Endothelial cell (in vitro differentiated cells): ENCODE data around the gene C1QL4. TPM values are rescaled to one million over a fixed set of nuclear protein-coding genes. Genes with fewer than 3 reads are reported as not detected.
"Not testable (repeated sequence)": the region's sequence is repeated elsewhere in the genome, so short reads cannot be mapped to it uniquely, and the experiment has no call there.

Experiments used
- DNase-seq: peaks from one replicate; pipeline ENCODE4 v3.0.0; 2021; ENCODE audit warnings: low spot score
- H3K27ac Mint-ChIP-seq: one replicate; pipeline ENCODE4 v1.8.0; 2021; ENCODE audit warnings: mixed read lengths, inconsistent platforms; ENCODE audit not compliant: unreplicated experiment
- H3K27me3 Mint-ChIP-seq: one replicate; pipeline ENCODE4 v1.8.0; 2021; ENCODE audit warnings: mild to moderate bottlenecking, moderate library complexity, mixed read lengths, inconsistent platforms; ENCODE audit not compliant: unreplicated experiment
- H3K36me3 Mint-ChIP-seq: one replicate; pipeline ENCODE4 v1.8.0; 2021; ENCODE audit warnings: mild to moderate bottlenecking, low read depth, mixed read lengths, inconsistent platforms; ENCODE audit not compliant: unreplicated experiment
- H3K4me1 Mint-ChIP-seq: one replicate; pipeline ENCODE4 v1.8.0; 2021; ENCODE audit warnings: mild to moderate bottlenecking, mixed read lengths, inconsistent platforms; ENCODE audit not compliant: unreplicated experiment
- H3K4me3 Mint-ChIP-seq: one replicate; pipeline ENCODE4 v1.8.0; 2021; ENCODE audit warnings: mild to moderate bottlenecking, mixed read lengths, inconsistent platforms; ENCODE audit not compliant: unreplicated experiment
- H3K9me3 Mint-ChIP-seq: one replicate; pipeline ENCODE4 v1.8.0; 2021; ENCODE audit warnings: mixed read lengths, inconsistent platforms; ENCODE audit not compliant: unreplicated experiment
- total RNA-seq: library from RNA; stranded (reverse); fragmentation: NEBNext Ultra II Directional; extraction: Animal tissue kit (Norgen Biotek cat#: 25700); gene quantifications from one replicate; pipeline ENCODE4 v1.2.1, GENCODE V29; 2021; ENCODE audit not compliant: unreplicated experiment
- TF ChIP-seq, protein P1 (sequence below): fragments of 200-600 bp; sonication (generic); IDR thresholded peaks from one replicate; pipeline ENCODE4 v1.5.0; 2021; ENCODE audit warnings: antibody characterized with exemption; ENCODE audit not compliant: unreplicated experiment

C1QL4 gene
- total RNA-seq, 1 donor from 2014 or later, result not detected

DNA sequence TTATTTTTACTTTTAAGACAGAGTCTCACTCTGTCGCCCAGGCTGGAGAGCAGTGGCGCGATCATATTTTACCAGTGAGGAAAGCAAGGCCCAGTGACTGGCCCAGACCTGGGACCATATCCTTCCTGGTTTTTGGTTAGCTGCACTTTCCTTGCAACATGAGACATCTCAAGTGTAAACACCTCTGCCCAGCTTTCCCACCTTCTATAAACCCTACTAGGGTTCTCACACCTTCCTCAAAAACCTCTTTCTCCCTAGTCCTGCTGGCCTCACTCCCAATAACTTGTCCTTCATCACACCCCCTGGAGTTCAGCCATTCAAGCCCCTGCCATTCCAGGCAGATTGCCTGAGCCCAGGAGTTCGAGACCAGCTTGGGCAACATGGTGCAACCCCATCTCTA is 52.3 kb downstream of the C1QL4 start:
- no peak for DNase-seq
- peaks cover 3% of the 10 kb centered on the region for H3K27me3 Mint-ChIP-seq

DNA sequence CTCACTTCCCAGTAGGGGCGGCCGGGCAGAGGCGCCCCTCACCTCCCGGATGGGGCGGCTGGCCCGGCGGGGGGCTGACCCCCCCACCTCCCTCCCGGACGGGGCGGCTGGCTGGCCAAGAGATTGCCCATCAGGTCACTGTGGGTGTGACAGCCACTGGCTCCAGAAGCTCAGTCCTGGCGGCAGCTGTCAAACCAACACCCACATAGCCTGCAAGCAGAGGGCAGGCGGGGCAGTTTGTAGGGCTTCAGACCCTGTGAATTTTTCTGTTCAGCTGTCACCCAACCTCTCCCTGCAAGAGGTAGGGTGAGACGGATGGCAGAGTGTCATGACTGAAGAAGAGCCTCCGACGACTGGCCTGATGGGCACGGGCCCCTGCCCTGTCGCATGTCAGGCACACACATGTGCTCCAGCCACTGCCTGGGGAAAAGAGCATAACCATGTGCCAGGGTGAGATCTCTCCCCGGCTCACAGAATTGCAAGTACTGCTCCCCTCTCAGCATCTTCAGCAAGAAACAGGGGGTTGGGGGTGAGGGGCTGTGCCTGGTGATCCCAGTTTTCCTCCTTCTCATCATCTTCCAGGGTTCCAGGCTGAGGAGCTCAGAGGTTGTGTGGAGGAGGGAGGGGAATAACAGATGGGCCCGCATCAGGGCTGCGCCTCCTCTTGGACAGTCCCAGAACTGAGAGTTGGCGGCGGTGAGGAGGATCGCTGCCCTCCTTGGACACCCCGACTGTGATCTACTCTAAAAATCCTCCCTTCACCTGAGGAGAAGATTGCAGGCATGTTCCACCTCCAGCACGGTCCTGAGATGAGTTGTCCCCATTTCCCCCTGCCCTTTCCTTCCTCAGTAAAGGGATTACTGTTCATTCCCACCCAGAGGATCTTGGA is 53.2 kb downstream of the C1QL4 start:
- TF ChIP-seq, protein P1, sequence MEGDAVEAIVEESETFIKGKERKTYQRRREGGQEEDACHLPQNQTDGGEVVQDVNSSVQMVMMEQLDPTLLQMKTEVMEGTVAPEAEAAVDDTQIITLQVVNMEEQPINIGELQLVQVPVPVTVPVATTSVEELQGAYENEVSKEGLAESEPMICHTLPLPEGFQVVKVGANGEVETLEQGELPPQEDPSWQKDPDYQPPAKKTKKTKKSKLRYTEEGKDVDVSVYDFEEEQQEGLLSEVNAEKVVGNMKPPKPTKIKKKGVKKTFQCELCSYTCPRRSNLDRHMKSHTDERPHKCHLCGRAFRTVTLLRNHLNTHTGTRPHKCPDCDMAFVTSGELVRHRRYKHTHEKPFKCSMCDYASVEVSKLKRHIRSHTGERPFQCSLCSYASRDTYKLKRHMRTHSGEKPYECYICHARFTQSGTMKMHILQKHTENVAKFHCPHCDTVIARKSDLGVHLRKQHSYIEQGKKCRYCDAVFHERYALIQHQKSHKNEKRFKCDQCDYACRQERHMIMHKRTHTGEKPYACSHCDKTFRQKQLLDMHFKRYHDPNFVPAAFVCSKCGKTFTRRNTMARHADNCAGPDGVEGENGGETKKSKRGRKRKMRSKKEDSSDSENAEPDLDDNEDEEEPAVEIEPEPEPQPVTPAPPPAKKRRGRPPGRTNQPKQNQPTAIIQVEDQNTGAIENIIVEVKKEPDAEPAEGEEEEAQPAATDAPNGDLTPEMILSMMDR, result no peak
- H3K27ac Mint-ChIP-seq, result no peak overlapping the region
- DNase-seq, result no peak
- peaks cover 3% of the 10 kb centered on the region for H3K27me3 Mint-ChIP-seq
- no peaks in the 10 kb centered on the region for H3K9me3 Mint-ChIP-seq
- H3K4me3 Mint-ChIP-seq, result no peak overlapping the region
- peaks cover 20% of the 10 kb centered on the region for H3K4me1 Mint-ChIP-seq
- H3K36me3 Mint-ChIP-seq, result no peaks in the 10 kb centered on the region

More for the DNA sequence above, 52.3 kb downstream of the C1QL4 start:
- TF ChIP-seq, protein P1, result no peak
- no peak overlapping the region for H3K27ac Mint-ChIP-seq
- H3K9me3 Mint-ChIP-seq, result no peaks in the 10 kb centered on the region
- H3K36me3 Mint-ChIP-seq, result no peaks in the 10 kb centered on the region
- no peak overlapping the region for H3K4me3 Mint-ChIP-seq
- peaks cover 19% of the 10 kb centered on the region for H3K4me1 Mint-ChIP-seq

DNA sequence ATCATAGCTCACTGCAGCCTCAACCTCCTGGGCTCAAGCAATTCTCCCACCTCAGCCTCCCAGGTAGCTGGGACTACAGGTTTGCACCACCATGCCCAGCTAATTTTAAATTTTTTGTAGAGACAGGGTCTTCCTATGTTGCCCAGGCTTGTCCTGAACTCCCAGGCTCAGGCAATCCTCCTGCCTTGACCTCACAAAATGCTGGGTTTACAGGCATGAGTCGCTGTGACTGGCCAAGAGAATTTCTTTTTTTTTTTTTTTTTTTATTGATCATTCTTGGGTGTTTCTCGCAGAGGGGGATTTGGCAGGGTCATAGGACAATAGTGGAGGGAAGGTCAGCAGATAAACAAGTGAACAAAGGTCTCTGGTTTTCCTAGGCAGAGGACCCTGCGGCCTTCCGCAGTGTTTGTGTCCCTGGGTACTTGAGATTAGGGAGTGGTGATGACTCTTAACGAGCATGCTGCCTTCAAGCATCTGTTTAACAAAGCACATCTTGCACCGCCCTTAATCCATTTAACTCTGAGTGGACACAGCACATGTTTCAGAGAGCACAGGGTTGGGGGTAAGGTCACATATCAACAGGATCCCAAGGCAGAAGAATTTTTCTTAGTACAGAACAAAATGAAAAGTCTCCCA is 54.1 kb downstream of the C1QL4 start:
- not testable (repeated sequence) for H3K9me3 Mint-ChIP-seq, H3K4me3 Mint-ChIP-seq, H3K27me3 Mint-ChIP-seq, H3K27ac Mint-ChIP-seq, DNase-seq, H3K36me3 Mint-ChIP-seq
- peaks cover 20% of the 10 kb centered on the region for H3K4me1 Mint-ChIP-seq

Other genes starting within 250 kb of the C1QL4 start
- gene DHH, start 242.4 kb downstream of the C1QL4 start, total RNA-seq, result 0.46 TPM
- gene LMBR1L, start 226.3 kb downstream of the C1QL4 start, total RNA-seq, result 175 TPM
- gene TUBA1B, start 205.8 kb downstream of the C1QL4 start, total RNA-seq, result 915 TPM
- gene TUBA1A, start 148.1 kb downstream of the C1QL4 start, total RNA-seq, result 924 TPM
- 129 TPM for gene TUBA1C, start 72.1 kb downstream of the C1QL4 start, total RNA-seq
- not detected for gene PRPH, start 42.0 kb downstream of the C1QL4 start, total RNA-seq
- gene TROAP, start 13.9 kb downstream of the C1QL4 start, total RNA-seq, result 12.4 TPM
- gene DNAJC22, start 9.7 kb upstream of the C1QL4 start, total RNA-seq, result 1.8 TPM
- gene SPATS2, start 30.3 kb upstream of the C1QL4 start, total RNA-seq, result 37.3 TPM
- gene KCNH3, start 201.8 kb upstream of the C1QL4 start, total RNA-seq, result 0.15 TPM
- gene MCRS1, start 231.0 kb upstream of the C1QL4 start, total RNA-seq, result 60.8 TPM